ENCODE results near the gene TSSK6.

TSSK6 gene

GRCh38 chr19:19538061-19538784 is 22.9 kb upstream of the TSSK6 start, which contains the start of gene CILP2:
TSS of gene CILP2 (plus strand) at chr19:19538265. CDS start at chr19:19538350, 85 bp downstream.
- H3K9me3 ChIP-seq (ENCODE audit: control insufficient read depth, low read length) = no peaks in the 10 kb centered on the region
- H3K36me3 ChIP-seq (ENCODE audit: control insufficient read depth, insufficient read depth, low read length) = no peaks in the 10 kb centered on the region
- H3K4me1 ChIP-seq (ENCODE audit: control insufficient read depth, insufficient read depth, low read length) = peaks cover 11% of the 10 kb centered on the region
- no peak within 1 kb of the TSS for H3K27ac ChIP-seq (ENCODE audit: insufficient read depth, low read depth, low read length, poor library complexity, severe bottlenecking)
- H3K27me3 ChIP-seq (ENCODE audit: control insufficient read depth, insufficient read depth, low read length, poor library complexity, severe bottlenecking) = peaks cover 46% of the 10 kb centered on the region
- 5% methylated on average over 56 of the region's 56 CpGs for WGBS, 2 experiments
- H3K4me3 ChIP-seq (ENCODE audit: insufficient read depth, low read depth, low read length) = peak within 1 kb of the TSS; percentile 40

DNA sequence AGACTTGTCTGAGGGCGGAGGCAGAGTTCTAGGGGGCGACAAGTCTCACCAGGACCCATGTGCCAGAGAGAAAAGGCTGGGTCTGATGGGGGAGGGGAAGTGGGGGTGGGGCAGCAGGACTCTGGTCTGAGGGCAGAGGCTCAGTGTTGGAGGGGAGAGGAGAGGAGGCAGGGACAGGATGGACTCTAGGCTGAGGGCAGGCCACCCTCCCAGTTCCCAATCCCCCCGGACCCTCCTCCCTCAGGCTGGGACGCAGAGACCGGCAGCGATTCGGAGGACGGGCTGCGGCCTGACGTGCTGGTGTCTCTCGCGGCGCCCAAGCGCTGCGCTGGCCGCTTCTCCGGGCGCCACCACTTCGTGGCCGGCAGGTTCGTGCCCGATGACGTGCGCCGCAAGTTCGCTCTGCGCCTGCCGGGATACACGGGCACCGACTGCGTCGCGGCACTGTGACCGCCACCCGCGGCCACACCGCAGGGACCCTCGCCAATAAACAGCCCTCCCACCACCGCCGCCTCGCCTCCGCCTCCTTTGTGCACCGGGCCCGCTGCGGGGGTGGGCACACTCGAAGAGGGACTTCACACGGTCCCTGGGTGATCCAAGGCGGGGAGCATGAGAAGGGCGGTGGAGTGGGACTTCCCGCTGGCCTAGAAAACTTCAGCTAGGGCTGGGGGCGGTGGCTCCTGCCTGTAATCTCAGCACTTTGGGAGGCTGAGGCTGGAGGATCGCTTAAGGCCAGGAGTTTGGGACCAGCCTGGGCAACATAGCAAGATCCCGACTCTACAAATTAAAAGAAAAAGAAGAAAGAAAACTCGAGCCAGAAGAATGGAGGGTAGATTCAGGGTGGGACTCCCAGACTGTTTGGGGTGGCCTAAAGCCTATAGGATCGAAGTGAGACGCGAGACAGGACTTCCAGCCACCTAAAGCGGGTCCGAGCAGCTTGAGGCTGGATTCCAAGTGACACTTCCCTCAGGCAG is 22.0 kb upstream of the TSSK6 start:
- 76% methylated on average over 59 of the region's 59 CpGs for WGBS, 2 experiments
- Histone ChIP-seq H3K9me3 (ENCODE audit: control insufficient read depth, low read length) (no peaks in the 10 kb centered on the region), H3K36me3 (ENCODE audit: control insufficient read depth, insufficient read depth, low read length) (no peaks in the 10 kb centered on the region), H3K4me3 (ENCODE audit: insufficient read depth, low read depth, low read length) (no peak overlapping the region), H3K27ac (ENCODE audit: insufficient read depth, low read depth, low read length, poor library complexity, severe bottlenecking) (no peak overlapping the region), H3K27me3 (ENCODE audit: control insufficient read depth, insufficient read depth, low read length, poor library complexity, severe bottlenecking) (peaks cover 46% of the 10 kb centered on the region), H3K4me1 (ENCODE audit: control insufficient read depth, insufficient read depth, low read length) (peaks cover 11% of the 10 kb centered on the region)

GRCh38 chr19:19535311-19536191 is 20.2 kb upstream of the TSSK6 start:
- H3K36me3 ChIP-seq (ENCODE audit: control insufficient read depth, insufficient read depth, low read length) = no peaks in the 10 kb centered on the region
- peaks cover 11% of the 10 kb centered on the region for H3K4me1 ChIP-seq (ENCODE audit: control insufficient read depth, insufficient read depth, low read length)
- H3K27ac ChIP-seq (ENCODE audit: insufficient read depth, low read depth, low read length, poor library complexity, severe bottlenecking) = no peak overlapping the region
- H3K4me3 ChIP-seq (ENCODE audit: insufficient read depth, low read depth, low read length) = no peak overlapping the region
- H3K9me3 ChIP-seq (ENCODE audit: control insufficient read depth, low read length) = no peaks in the 10 kb centered on the region
- WGBS, 2 experiments = 94 to 95% methylated on average over 34 of the region's 34 CpGs
- H3K27me3 ChIP-seq (ENCODE audit: control insufficient read depth, insufficient read depth, low read length, poor library complexity, severe bottlenecking) = peaks cover 35% of the 10 kb centered on the region

GRCh38 chr19:19534556-19535265 is 19.4 kb upstream of the TSSK6 start:
- Histone ChIP-seq H3K4me3 (ENCODE audit: insufficient read depth, low read depth, low read length) (no peak overlapping the region), H3K36me3 (ENCODE audit: control insufficient read depth, insufficient read depth, low read length) (no peaks in the 10 kb centered on the region), H3K9me3 (ENCODE audit: control insufficient read depth, low read length) (no peaks in the 10 kb centered on the region), H3K4me1 (ENCODE audit: control insufficient read depth, insufficient read depth, low read length) (peaks cover 11% of the 10 kb centered on the region), H3K27me3 (ENCODE audit: control insufficient read depth, insufficient read depth, low read length, poor library complexity, severe bottlenecking) (peaks cover 26% of the 10 kb centered on the region), H3K27ac (ENCODE audit: insufficient read depth, low read depth, low read length, poor library complexity, severe bottlenecking) (no peak overlapping the region)
- 89% methylated on average over 27 of the region's 27 CpGs for whole genome bisulfite sequencing, 2 experiments

GRCh38 chr19:19533841-19534240 is 18.5 kb upstream of the TSSK6 start:
- H3K4me1 ChIP-seq (ENCODE audit: control insufficient read depth, insufficient read depth, low read length) = peaks cover 13% of the 10 kb centered on the region
- 89% methylated on average over 6 of the region's 6 CpGs for WGBS, 2 experiments
- no peak overlapping the region for H3K27ac ChIP-seq (ENCODE audit: insufficient read depth, low read depth, low read length, poor library complexity, severe bottlenecking)

GRCh38 chr19:19532806-19533701 is 17.7 kb upstream of the TSSK6 start:
- Histone ChIP-seq H3K27ac (ENCODE audit: insufficient read depth, low read depth, low read length, poor library complexity, severe bottlenecking) (no peak overlapping the region), H3K4me1 (ENCODE audit: control insufficient read depth, insufficient read depth, low read length) (peaks cover 5% of the 10 kb centered on the region), H3K4me3 (ENCODE audit: insufficient read depth, low read depth, low read length) (no peak overlapping the region), H3K36me3 (ENCODE audit: control insufficient read depth, insufficient read depth, low read length) (peaks cover 9% of the 10 kb centered on the region), H3K9me3 (ENCODE audit: control insufficient read depth, low read length) (no peaks in the 10 kb centered on the region), H3K27me3 (ENCODE audit: control insufficient read depth, insufficient read depth, low read length, poor library complexity, severe bottlenecking) (peaks cover 10% of the 10 kb centered on the region)
- WGBS, 2 experiments = 79 to 80% methylated on average over 14 of the region's 14 CpGs

More at GRCh38 chr19:19533841-19534240, 18.5 kb upstream of the TSSK6 start:
- Histone ChIP-seq H3K36me3 (ENCODE audit: control insufficient read depth, insufficient read depth, low read length) (peaks cover under 1% of the 10 kb centered on the region), H3K4me3 (ENCODE audit: insufficient read depth, low read depth, low read length) (no peak overlapping the region), H3K9me3 (ENCODE audit: control insufficient read depth, low read length) (no peaks in the 10 kb centered on the region), H3K27me3 (ENCODE audit: control insufficient read depth, insufficient read depth, low read length, poor library complexity, severe bottlenecking) (peaks cover 18% of the 10 kb centered on the region)

DNA sequence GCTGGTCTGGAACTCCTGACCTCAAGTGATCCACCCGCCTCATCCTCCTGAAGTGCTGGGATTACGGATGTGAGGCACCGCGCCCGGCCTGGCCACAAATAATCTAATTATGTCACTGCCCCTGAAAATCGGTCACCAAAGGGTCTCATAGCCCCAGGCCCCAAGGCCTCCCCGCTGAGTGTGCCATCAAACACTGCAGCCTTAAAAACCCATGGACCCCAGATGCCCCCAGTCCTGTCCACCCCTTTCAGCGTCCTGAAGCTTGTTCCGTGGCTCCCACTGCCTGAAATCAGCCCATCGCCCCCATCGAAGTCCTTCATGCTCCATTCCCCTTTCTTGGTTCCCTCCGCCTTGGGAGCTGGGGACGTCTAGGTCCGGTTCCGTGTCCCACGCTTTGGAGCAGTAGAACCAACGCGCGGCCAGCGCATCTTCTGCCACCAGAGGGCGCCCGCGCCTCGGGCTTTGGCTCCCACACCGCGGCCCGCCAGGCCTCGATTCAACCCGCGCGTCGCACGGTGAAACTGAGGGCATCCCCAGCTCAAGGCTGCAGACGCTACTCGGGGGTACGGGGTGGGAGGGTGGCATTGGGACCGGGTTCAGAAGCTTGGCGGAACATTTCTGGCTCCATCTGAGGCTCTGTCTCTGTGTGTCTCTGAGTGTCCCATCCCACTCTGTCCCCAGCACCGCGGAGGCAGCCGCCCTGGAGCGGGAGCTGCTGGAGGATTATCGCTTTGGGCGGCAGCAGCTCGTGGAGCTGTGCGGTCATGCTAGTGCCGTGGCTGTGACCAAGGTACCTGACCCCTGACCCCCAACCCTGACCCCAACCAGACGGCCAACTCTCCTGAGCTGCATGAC is 16.8 kb upstream of the TSSK6 start:
- no peak overlapping the region for H3K4me3 ChIP-seq (ENCODE audit: insufficient read depth, low read depth, low read length)
- H3K27ac ChIP-seq (ENCODE audit: insufficient read depth, low read depth, low read length, poor library complexity, severe bottlenecking) = no peak overlapping the region
- H3K36me3 ChIP-seq (ENCODE audit: control insufficient read depth, insufficient read depth, low read length) = peaks cover 15% of the 10 kb centered on the region
- H3K27me3 ChIP-seq (ENCODE audit: control insufficient read depth, insufficient read depth, low read length, poor library complexity, severe bottlenecking) = peaks cover 1% of the 10 kb centered on the region
- peaks cover 5% of the 10 kb centered on the region for H3K4me1 ChIP-seq (ENCODE audit: control insufficient read depth, insufficient read depth, low read length)
- H3K9me3 ChIP-seq (ENCODE audit: control insufficient read depth, low read length) = no peaks in the 10 kb centered on the region
- WGBS, 2 experiments = 39 to 41% methylated on average over 48 of the region's 48 CpGs

GRCh38 chr19:19530889-19531288 is 15.5 kb upstream of the TSSK6 start:
- Histone ChIP-seq H3K36me3 (ENCODE audit: control insufficient read depth, insufficient read depth, low read length) (peaks cover 15% of the 10 kb centered on the region), H3K9me3 (ENCODE audit: control insufficient read depth, low read length) (no peaks in the 10 kb centered on the region), H3K4me1 (ENCODE audit: control insufficient read depth, insufficient read depth, low read length) (peaks cover 12% of the 10 kb centered on the region), H3K27me3 (ENCODE audit: control insufficient read depth, insufficient read depth, low read length, poor library complexity, severe bottlenecking) (no peaks in the 10 kb centered on the region), H3K4me3 (ENCODE audit: insufficient read depth, low read depth, low read length) (no peak overlapping the region), H3K27ac (ENCODE audit: insufficient read depth, low read depth, low read length, poor library complexity, severe bottlenecking) (no peak overlapping the region)
- WGBS, 2 experiments = 91 to 93% methylated on average over 4 of the region's 4 CpGs

Measured in ectodermal cell (in vitro differentiated cells).